ENCODE data around the gene WDR35. TPM values are rescaled to one million over a fixed set of nuclear protein-coding genes. Genes with fewer than 3 reads are reported as not detected.

Gene WDR35
- total and polyA plus RNA-seq, 4 donors = 0.97 to 3.8 (median 1.6) TPM

DNA sequence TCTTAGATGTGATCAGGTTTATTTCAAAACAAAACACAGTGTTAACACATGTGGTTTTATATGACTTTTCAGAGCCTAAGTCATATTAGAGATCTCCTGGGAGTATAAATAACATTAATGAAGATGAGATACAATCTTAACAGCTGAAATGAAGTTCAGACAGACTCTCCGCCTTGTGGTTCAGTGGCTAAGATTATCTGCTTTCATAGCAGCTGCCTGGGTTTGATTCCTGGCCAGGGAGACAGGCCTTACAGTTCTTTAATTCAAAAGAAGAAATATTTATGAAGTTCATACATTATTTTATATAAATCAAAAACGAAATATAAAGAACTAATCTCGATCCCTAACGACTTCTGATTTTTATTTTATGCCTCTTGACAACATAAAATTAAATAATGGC, 52.9 kb downstream of the WDR35 start:
- H3K4me1 ChIP-seq (ENCODE audit: control insufficient read depth in 4 of 4, insufficient read depth in 4 of 4, low read length in 3 of 4) = no peaks in the 10 kb centered on the region
- no peak overlapping the region for H3K9ac ChIP-seq (ENCODE audit: low read depth in 1 of 2, low read length in 2 of 2)
- H3K27me3 ChIP-seq (ENCODE audit: control insufficient read depth in 4 of 4, insufficient read depth in 4 of 4, low read length in 3 of 4) = no peaks in the 10 kb centered on the region
- no peaks in the 10 kb centered on the region for H3K9me3 ChIP-seq (ENCODE audit: control insufficient read depth in 4 of 4, low read length in 3 of 4)
- H3K27ac ChIP-seq (ENCODE audit: low read depth in 1 of 2, low read length in 2 of 2) = no peak overlapping the region
- TF ChIP-seq REST (IDR thresholded peaks at IDR 0.05) (no peak), FOXA1 (IDR thresholded peaks at IDR 0.05) (no peak), SP1 (IDR thresholded peaks at IDR 0.05) (no peak), YY1 (IDR thresholded peaks at IDR 0.05) (no peak)
- TF ChIP-seq, protein P1, sequence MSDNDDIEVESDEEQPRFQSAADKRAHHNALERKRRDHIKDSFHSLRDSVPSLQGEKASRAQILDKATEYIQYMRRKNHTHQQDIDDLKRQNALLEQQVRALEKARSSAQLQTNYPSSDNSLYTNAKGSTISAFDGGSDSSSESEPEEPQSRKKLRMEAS (IDR thresholded peaks at IDR 0.05) = no peak
- no peak overlapping the region for H3K4me3 ChIP-seq (ENCODE audit: low read depth in 1 of 3, low read length in 3 of 3)
- H3K36me3 ChIP-seq (ENCODE audit: control insufficient read depth in 4 of 4, insufficient read depth in 3 of 4, low read depth in 1 of 4, low read length in 3 of 4) = no peaks in the 10 kb centered on the region
- no peak for DNase-seq (ENCODE audit: low spot score)
- 94% methylated on average over 4 of the region's 4 CpGs for WGBS

DNA sequence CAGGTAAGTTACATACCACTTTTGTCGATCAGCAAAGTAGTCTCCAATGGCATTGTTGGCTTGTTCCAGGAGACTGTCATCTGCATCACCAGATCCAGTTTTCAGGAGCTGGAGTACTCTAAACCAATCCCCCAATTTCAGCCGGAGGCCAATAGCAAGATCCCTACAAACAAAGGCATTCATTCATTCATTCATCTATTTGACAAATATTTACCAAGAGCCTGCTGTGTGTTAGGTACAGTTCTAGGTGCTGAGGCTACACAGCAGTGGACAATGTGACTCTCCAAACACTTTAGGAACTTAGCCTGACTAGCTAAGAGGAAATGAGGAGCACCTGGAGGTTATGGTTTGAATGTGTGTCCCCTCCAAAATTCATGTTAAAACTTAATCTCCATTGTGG, 53.7 kb downstream of the WDR35 start:
- Histone ChIP-seq H3K9me3 (ENCODE audit: control insufficient read depth in 4 of 4, low read length in 3 of 4) (no peaks in the 10 kb centered on the region), H3K4me3 (ENCODE audit: low read depth in 1 of 3, low read length in 3 of 3) (no peak overlapping the region), H3K36me3 (ENCODE audit: control insufficient read depth in 4 of 4, insufficient read depth in 3 of 4, low read depth in 1 of 4, low read length in 3 of 4) (no peaks in the 10 kb centered on the region), H3K9ac (ENCODE audit: low read depth in 1 of 2, low read length in 2 of 2) (no peak overlapping the region), H3K4me1 (ENCODE audit: control insufficient read depth in 4 of 4, insufficient read depth in 4 of 4, low read length in 3 of 4) (no peaks in the 10 kb centered on the region), H3K27ac (ENCODE audit: low read depth in 1 of 2, low read length in 2 of 2) (no peak overlapping the region), H3K27me3 (ENCODE audit: control insufficient read depth in 4 of 4, insufficient read depth in 4 of 4, low read length in 3 of 4) (no peaks in the 10 kb centered on the region)
- DNase-seq (ENCODE audit: low spot score) = no peak
- TF ChIP-seq FOXA1 (IDR thresholded peaks at IDR 0.05) (no peak), SP1 (IDR thresholded peaks at IDR 0.05) (no peak), NR2F2 (IDR thresholded peaks at IDR 0.05) (no peak), CTCF (IDR thresholded peaks at IDR 0.05; ENCODE audit: low read depth, low read length, missing input control) (no peak), RAD21 (IDR thresholded peaks at IDR 0.05) (no peak), YY1 (IDR thresholded peaks at IDR 0.05) (no peak), FOXA2 (IDR thresholded peaks at IDR 0.05) (no peak), GABPA (IDR thresholded peaks at IDR 0.05 in 1 of 2, conservative IDR thresholded peaks at IDR 0.05 in 1 of 2) (no peak), ATF3 (IDR thresholded peaks at IDR 0.05) (no peak), EGR1 (IDR thresholded peaks at IDR 0.05; ENCODE audit: low read depth in 2 of 2) (no peak), RXRA (IDR thresholded peaks at IDR 0.05) (no peak), TAF1 (conservative IDR thresholded peaks at IDR 0.05) (no peak), JUND (IDR thresholded peaks at IDR 0.05) (no peak), HNF4G (IDR thresholded peaks at IDR 0.05) (no peak), REST (IDR thresholded peaks at IDR 0.05) (no peak), HNF4A (conservative IDR thresholded peaks at IDR 0.05) (no peak)
- TF ChIP-seq, protein P1 (IDR thresholded peaks at IDR 0.05) = no peak
- TF ChIP-seq, protein P2, sequence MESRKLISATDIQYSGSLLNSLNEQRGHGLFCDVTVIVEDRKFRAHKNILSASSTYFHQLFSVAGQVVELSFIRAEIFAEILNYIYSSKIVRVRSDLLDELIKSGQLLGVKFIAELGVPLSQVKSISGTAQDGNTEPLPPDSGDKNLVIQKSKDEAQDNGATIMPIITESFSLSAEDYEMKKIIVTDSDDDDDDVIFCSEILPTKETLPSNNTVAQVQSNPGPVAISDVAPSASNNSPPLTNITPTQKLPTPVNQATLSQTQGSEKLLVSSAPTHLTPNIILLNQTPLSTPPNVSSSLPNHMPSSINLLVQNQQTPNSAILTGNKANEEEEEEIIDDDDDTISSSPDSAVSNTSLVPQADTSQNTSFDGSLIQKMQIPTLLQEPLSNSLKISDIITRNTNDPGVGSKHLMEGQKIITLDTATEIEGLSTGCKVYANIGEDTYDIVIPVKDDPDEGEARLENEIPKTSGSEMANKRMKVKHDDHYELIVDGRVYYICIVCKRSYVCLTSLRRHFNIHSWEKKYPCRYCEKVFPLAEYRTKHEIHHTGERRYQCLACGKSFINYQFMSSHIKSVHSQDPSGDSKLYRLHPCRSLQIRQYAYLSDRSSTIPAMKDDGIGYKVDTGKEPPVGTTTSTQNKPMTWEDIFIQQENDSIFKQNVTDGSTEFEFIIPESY (IDR thresholded peaks at IDR 0.05) = no peak
- WGBS = 96% methylated on average over 2 of the region's 2 CpGs
